ENCODE data around the gene AGPAT4.

The AGPAT4 gene

GRCh38 chr6:161269310-161269709 lies 4.6 kb downstream of the AGPAT4 start:
- Histone ChIP-seq H3K36me3 (ENCODE audit: insufficient read depth, low read length) (no peaks in the 10 kb centered on the region), H3K4me3 (ENCODE audit: low read length, poor library complexity, severe bottlenecking) (no peak overlapping the region), H3K4me2 (ENCODE audit: low read depth, low read length, poor library complexity, severe bottlenecking) (no peak overlapping the region), H4K20me1 (ENCODE audit: insufficient read depth, low read length, poor library complexity, severe bottlenecking) (no peaks in the 10 kb centered on the region), H3K79me2 (ENCODE audit: insufficient read depth, low read length) (no peaks in the 10 kb centered on the region), H2AFZ (ENCODE audit: low read length) (no peak overlapping the region), H3K9ac (ENCODE audit: low read depth, low read length, poor library complexity, severe bottlenecking) (no peak overlapping the region), H3K4me1 (ENCODE audit: insufficient read depth, low read length, poor library complexity, severe bottlenecking) (peaks cover 25% of the 10 kb centered on the region), H3K9me3 (ENCODE audit: insufficient read depth, low read depth, low read length) (no peaks in the 10 kb centered on the region), H3K27me3 (ENCODE audit: insufficient read depth, low read length, poor library complexity, severe bottlenecking) (no peaks in the 10 kb centered on the region), H3F3A (ENCODE audit: low read depth) (no peaks in the 10 kb centered on the region), H3K9me2 (replicated peaks; ENCODE audit: low read depth, low read length) (no peaks in the 10 kb centered on the region)
- TF ChIP-seq EZH2phosphoT487 (IDR thresholded peaks at IDR 0.05; ENCODE audit: borderline replicate concordance) (no peak), CTCF (conservative IDR thresholded peaks at IDR 0.05; ENCODE audit: low read length) (0 out of 2 replicates have a peak, but pooled peaks have one; percentile 5)

DNA sequence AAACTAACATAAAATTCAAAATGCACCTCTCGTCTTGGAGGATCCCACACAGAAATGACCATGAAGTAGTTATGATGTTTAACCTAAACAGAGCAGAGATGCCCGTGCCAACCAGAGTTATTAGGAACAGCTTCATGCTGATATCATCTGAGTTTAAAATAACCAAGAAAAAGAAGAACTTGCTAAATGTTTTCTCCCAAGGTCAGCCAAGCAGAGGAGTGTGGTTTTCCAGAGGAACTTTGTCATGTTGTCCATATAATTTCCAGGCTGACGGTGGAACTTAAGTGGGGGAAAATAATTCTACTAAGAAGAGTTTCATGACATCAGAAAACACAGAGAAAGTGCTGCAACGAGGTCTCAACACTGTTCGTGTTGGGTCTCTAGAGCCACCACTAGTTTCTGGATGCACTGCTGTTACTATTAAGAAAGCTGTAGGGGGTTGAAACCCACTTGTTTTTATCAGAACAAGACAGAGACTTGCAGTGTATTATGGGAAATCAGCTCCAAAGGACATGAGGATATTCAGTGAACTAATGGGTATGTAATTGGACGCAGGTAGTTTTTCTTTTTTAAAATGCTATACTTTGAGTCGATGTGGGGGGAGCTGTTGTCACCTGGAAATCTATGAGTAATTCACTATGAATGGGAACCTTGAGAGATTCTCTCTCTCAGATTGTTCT lies 5.2 kb downstream of the AGPAT4 start:
- no peaks in the 10 kb centered on the region for H3K9me3 ChIP-seq (ENCODE audit: insufficient read depth, low read depth, low read length)
- no peak overlapping the region for H3K9ac ChIP-seq (ENCODE audit: low read depth, low read length, poor library complexity, severe bottlenecking)
- no peak overlapping the region for H2AFZ ChIP-seq (ENCODE audit: low read length)

GRCh38 chr6:161266513-161267230 lies 7.2 kb downstream of the AGPAT4 start:
- no peaks in the 10 kb centered on the region for H3K9me2 ChIP-seq (replicated peaks; ENCODE audit: low read depth, low read length)
- no peak for TF ChIP-seq EZH2phosphoT487 (IDR thresholded peaks at IDR 0.05; ENCODE audit: borderline replicate concordance)
- TF ChIP-seq CTCF (conservative IDR thresholded peaks at IDR 0.05; ENCODE audit: low read length) = no peak
- H3K4me3 ChIP-seq (ENCODE audit: low read length, poor library complexity, severe bottlenecking) = no peak overlapping the region
- no peaks in the 10 kb centered on the region for H3K36me3 ChIP-seq (ENCODE audit: insufficient read depth, low read length)
- no peak overlapping the region for H3K9ac ChIP-seq (ENCODE audit: low read depth, low read length, poor library complexity, severe bottlenecking)
- H3F3A ChIP-seq (ENCODE audit: low read depth) = no peaks in the 10 kb centered on the region
- H4K20me1 ChIP-seq (ENCODE audit: insufficient read depth, low read length, poor library complexity, severe bottlenecking) = no peaks in the 10 kb centered on the region
- H3K9me3 ChIP-seq (ENCODE audit: insufficient read depth, low read depth, low read length) = no peaks in the 10 kb centered on the region
- H3K79me2 ChIP-seq (ENCODE audit: insufficient read depth, low read length) = no peaks in the 10 kb centered on the region
- H3K4me2 ChIP-seq (ENCODE audit: low read depth, low read length, poor library complexity, severe bottlenecking) = no peak overlapping the region
- H3K4me1 ChIP-seq (ENCODE audit: insufficient read depth, low read length, poor library complexity, severe bottlenecking) = peaks cover 6% of the 10 kb centered on the region
- no peaks in the 10 kb centered on the region for H3K27me3 ChIP-seq (ENCODE audit: insufficient read depth, low read length, poor library complexity, severe bottlenecking)
- H2AFZ ChIP-seq (ENCODE audit: low read length) = no peak overlapping the region

More for the DNA sequence above, 5.2 kb downstream of the AGPAT4 start:
- no peaks in the 10 kb centered on the region for H3F3A ChIP-seq (ENCODE audit: low read depth)
- H3K9me2 ChIP-seq (replicated peaks; ENCODE audit: low read depth, low read length) = no peaks in the 10 kb centered on the region
- TF ChIP-seq EZH2phosphoT487 (IDR thresholded peaks at IDR 0.05; ENCODE audit: borderline replicate concordance) (no peak), CTCF (conservative IDR thresholded peaks at IDR 0.05; ENCODE audit: low read length) (peak; percentile 27; the same call in 1 of the 2 replicates)
- H3K4me1 ChIP-seq (ENCODE audit: insufficient read depth, low read length, poor library complexity, severe bottlenecking) = peaks cover 22% of the 10 kb centered on the region
- no peaks in the 10 kb centered on the region for H4K20me1 ChIP-seq (ENCODE audit: insufficient read depth, low read length, poor library complexity, severe bottlenecking)
- no peaks in the 10 kb centered on the region for H3K27me3 ChIP-seq (ENCODE audit: insufficient read depth, low read length, poor library complexity, severe bottlenecking)
- no peak overlapping the region for H3K4me2 ChIP-seq (ENCODE audit: low read depth, low read length, poor library complexity, severe bottlenecking)
- no peaks in the 10 kb centered on the region for H3K79me2 ChIP-seq (ENCODE audit: insufficient read depth, low read length)
- no peak overlapping the region for H3K4me3 ChIP-seq (ENCODE audit: low read length, poor library complexity, severe bottlenecking)
- no peaks in the 10 kb centered on the region for H3K36me3 ChIP-seq (ENCODE audit: insufficient read depth, low read length)
